PC-3 (cell line): ENCODE results near the gene SIPA1.

ENCODE experiments used
- EZH2 ChIP-seq: fragments of 300-600 bp; sonication (generic); IDR thresholded peaks from one replicate; pipeline ENCODE4 v1.6.1; 2017; ENCODE audit warnings: antibody characterized with exemption, mild to moderate bottlenecking, low read length; ENCODE audit not compliant: unreplicated experiment
- TF ChIP-seq, protein P1 (sequence below): fragments of 300-600 bp; sonication (generic); conservative IDR thresholded peaks from 2 replicates; pipeline ENCODE4 v1.5.1; 2017; ENCODE audit warnings: antibody characterized with exemption, low read depth, mild to moderate bottlenecking, low read length

DNA sequence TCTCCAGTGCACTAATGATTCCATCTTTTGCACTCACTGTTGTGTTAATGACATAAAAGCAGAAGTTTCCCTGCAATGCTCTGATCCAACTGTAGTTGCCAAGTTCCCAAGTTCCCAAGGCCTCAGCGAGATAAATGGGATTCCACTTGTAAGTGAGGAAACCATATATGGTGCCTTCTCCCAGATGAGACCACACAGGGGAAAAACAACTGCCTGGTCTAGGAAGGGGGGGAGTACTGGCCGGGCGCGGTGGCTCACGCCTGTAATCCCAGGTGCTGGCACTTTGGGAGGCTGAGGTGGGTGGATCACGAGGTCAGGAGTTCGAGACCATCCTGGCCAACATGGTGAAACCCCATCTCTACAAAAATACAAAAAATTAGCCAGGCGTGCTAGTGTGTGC is 48.1 kb downstream of the SIPA1 start:
- TF ChIP-seq, protein P1, sequence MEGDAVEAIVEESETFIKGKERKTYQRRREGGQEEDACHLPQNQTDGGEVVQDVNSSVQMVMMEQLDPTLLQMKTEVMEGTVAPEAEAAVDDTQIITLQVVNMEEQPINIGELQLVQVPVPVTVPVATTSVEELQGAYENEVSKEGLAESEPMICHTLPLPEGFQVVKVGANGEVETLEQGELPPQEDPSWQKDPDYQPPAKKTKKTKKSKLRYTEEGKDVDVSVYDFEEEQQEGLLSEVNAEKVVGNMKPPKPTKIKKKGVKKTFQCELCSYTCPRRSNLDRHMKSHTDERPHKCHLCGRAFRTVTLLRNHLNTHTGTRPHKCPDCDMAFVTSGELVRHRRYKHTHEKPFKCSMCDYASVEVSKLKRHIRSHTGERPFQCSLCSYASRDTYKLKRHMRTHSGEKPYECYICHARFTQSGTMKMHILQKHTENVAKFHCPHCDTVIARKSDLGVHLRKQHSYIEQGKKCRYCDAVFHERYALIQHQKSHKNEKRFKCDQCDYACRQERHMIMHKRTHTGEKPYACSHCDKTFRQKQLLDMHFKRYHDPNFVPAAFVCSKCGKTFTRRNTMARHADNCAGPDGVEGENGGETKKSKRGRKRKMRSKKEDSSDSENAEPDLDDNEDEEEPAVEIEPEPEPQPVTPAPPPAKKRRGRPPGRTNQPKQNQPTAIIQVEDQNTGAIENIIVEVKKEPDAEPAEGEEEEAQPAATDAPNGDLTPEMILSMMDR, result no peak
- no peak for TF ChIP-seq EZH2
